Suprapubic skin (tissue), 4 donors: ENCODE results near the gene TNS1.

Experiments used
- CTCF ChIP-seq, 2 donors: fragments of 200-600 bp in 1 of 2; fragments of 450-650 bp in 1 of 2; sonication (generic) in 1 of 2; IDR thresholded peaks; one replicate each; pipeline ENCODE4 v1.5.1; 2016 to 2019; ENCODE audit warnings: antibody characterized with exemption in 2 of 2, mild to moderate bottlenecking in 1 of 2, moderate library complexity in 1 of 2
- EP300 ChIP-seq: sonication (generic); formaldehyde crosslinking; IDR thresholded peaks from one replicate; pipeline ENCODE4 v1.6.1; 2017; ENCODE audit warnings: antibody characterized with exemption
- POLR2A ChIP-seq, 2 donors: fragments of 450-650 bp; IDR thresholded peaks; one replicate each; pipeline ENCODE4 v1.6.1; 2017; ENCODE audit warnings: antibody characterized with exemption in 2 of 2, mild to moderate bottlenecking in 2 of 2, moderate library complexity in 2 of 2
- POLR2AphosphoS5 ChIP-seq, 3 donors: sonication (generic); formaldehyde crosslinking; IDR thresholded peaks; one replicate each; pipeline ENCODE4 v1.6.1; 2017; ENCODE audit warnings: antibody characterized with exemption in 3 of 3

- TF ChIP-seq CTCF (IDR thresholded peaks at IDR 0.05) (no peak), POLR2AphosphoS5 (IDR thresholded peaks at IDR 0.05) (no peak), POLR2A (IDR thresholded peaks at IDR 0.05) (no peak), EP300 (no peak)
Measured at GRCh38 chr2:217843324-217843723, 159.5 kb downstream of the TNS1 start.
